NCI-H524 (cell line): ENCODE data around the gene SGMS2.

Experiments used
- DNase-seq, 2 experiments: peaks; one replicate each; lab custom pipeline; 2025; lab: John Stamatoyannopoulos, UW

SGMS2 gene

DNA sequence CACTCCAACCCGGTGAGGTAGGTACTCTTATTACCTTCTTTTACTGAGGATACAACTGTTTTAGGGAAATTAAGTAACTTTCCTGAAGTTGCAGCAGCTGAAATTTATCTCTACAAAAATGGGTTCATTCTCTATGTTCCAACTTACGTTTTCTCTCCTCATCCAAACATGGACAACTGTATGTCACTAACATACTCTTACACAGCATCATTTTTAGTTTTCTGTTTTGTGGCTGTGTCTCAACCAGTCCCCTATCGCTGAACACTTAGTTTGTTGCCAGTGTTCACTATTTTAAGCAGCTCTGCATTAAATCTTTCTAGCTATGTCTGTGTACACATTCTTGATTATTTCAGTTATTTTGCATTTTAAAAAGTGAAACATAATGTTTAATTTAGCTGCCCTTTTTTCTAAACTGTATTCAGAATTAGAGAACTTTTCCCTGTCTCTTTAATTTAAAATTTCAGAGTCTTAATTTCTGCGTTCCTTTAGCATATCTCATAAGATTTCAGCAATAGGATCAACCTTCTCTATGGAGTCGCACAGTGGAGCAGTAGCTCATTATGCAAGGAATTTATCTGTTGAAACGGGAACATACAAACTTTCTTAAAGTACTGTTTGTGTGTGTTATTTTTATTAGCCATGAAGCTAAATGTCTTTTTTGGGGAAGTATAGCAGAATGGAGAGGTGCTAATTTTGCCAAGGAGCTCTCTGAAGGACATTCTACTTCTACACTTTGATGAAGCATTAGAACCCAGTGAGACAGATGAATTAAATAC, 3.8 kb downstream of the SGMS2 start:
- DNase-seq = no peak

DNA sequence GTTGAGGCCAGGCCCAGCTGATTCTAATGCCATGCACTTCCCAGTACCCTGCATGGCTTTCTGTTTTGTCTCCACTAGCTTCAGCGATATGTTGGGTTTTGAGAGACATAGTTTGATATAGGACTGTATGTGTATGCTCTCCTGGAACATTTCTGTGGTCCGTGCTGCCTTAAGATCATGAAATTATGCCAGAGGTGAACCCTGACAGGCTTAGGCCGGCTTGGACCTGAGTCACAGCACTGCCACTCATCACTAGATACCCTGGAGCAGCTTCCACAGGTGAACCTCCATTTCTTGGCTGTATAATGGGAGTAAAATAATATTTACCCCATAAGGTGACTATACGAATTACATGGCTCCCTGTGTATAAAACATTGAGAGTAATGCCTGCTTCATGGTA, 6.4 kb downstream of the SGMS2 start:
- DNase-seq = no peak

DNA sequence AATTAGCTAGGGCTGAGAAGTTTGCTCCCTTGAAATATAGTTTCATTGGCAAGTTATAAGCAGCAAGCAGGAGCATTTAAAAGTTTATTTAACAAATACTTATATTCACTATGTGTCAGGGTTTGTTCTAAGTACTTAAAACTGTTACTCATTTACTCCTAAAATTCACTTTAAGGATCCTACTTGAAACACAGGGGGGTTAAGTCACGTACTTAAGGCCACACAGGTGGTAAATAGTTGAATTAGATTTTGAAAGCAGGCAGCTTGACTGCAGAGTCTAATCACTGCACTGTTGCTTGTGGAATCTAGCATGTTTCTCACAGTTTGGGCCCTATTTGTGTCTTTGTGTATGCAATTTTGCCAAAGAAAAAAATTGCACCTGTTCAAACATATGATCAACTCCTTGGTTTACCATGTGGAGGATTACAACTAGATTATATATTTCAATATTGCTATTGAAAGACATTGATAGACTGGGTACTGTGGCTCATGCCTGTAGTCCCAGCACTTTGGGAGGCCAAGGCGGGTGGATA, 7.6 kb downstream of the SGMS2 start:
- DNase-seq = no peak

DNA sequence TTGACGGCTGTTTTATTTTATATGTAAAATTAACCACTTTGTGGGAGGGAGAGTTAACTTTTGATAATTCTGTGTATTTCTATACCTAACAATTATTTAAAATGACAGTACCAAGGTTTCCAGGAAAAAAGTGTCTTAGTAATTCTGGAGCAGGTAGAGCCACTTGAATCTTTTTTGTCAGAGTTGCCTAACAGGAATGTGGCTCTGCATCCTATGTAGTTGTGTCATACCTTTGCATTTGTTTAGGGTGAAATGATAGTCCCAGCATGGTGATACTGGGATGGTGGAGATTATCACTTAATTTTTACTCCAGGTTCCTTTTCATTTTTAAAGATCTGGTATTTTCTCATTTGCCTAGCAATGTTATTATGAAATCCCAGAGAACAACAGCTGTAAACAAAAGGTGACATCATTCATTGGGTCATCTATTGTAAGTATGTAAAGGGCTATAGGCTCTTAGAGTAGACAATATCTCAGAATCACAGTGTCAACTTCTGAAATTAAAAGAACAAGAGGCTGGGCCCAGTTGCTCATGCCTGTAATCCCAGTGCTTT, 9.6 kb downstream of the SGMS2 start:
- no peak for DNase-seq

DNA sequence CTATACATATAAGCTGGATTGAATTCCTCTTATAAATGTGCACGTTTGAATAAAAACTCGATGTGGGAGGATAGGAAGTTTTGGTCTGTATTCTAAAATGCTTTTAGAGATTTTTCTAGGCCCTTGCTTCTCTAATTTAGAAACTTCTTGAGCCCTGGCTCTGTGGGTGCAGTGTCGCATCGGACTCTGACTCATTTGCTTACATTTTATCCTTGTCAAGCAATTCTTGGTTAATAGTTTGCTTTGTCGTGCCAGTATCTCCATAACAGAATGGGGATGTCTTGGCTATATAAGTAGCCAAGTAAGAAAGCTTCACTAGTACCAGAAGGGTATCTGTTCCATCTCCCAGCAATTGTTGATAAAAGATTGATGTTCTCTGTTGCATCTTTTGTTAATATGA, 10.7 kb downstream of the SGMS2 start:
- no peak for DNase-seq

GRCh38 chr4:107837317-107837716, 12.6 kb downstream of the SGMS2 start:
- no peak for DNase-seq

DNA sequence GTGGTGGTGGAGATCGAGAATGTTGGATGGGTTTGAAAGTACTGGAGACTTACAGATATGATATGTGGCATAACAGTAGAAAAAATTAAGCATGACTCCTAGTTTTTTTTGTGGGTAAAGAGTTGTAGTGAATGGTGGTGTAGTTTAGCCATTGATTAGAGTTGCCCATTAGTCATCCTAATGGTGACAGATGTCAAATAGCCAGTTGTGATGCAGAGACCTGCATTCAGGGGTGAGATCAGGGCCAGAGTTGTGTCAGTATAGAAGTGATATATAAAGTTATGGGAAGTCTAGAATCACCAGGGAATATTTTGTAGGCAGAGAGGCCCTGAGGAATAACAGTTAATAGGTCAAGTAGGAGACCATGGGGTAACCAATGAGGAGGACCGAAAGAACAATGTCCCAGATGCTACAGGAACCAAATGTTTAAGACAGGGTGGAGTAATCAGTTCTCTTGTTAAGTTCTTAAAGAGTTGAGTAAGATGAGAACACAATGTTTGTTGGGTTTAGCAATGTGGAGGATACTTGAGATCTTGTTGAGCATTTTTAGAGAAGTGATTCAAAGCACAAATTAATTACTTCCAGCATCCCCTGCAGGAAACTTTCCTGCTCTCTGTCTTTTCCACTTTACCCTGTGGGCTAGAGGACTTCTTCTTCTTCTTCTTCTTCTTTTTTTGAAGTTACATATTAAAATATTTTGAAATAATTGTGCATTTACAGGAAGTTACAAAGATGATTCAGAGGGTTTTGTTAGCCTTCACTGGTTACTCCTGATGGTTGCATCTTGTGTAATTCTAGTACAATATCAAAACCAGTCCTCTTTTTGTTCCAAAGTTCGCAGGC, 13.3 kb downstream of the SGMS2 start:
- DNase-seq = no peak

GRCh38 chr4:107838861-107839565, 14.3 kb downstream of the SGMS2 start:
- no peak for DNase-seq

DNA sequence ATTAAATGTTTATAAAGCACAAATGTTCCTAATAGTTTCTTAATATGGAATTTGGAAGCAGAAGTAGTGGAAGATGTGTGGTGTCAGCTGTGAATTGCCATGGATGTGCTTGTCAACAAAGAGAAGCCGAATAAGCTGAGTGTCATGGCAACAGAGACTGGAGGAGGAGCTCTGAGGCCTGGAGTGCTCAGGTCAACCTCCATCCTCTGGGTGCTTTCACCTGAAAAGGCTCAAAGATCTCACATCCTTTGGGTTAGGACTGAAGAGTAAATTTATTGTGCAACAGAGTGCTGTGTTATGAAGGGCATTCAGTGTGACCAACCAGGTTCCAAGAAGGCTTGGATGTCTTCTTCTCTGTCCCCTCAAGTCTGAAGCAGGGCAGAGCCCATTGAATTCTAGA, 18.7 kb downstream of the SGMS2 start:
- no peak for DNase-seq

DNA sequence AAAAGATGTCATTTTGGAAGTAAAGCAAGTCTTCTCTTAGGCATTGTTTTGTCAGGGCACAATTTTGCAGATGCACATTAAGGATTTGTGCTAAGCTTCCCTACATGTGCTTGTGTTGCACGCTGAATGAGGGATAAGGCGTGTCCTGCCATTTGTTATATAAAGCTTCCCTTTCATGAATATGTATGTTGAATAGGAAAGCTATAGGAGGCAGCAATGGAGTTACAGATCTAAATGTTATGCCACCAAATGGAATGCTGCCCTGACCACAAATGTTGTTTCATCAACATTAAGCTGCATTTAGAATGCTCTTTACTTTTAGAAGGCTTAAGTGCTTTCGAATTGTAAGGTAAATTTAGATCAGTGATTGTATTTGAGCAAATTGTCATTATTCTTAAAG, 20.9 kb downstream of the SGMS2 start:
- DNase-seq = no peak

GRCh38 chr4:107850438-107850837, 25.7 kb downstream of the SGMS2 start:
- DNase-seq = no peak

- DNase-seq = no peak
These were observed 29.0 kb downstream of the SGMS2 start for GRCh38 chr4:107853444-107854355.

- DNase-seq = no peak
These were observed 29.8 kb downstream of the SGMS2 start for GRCh38 chr4:107854356-107855022.

DNA sequence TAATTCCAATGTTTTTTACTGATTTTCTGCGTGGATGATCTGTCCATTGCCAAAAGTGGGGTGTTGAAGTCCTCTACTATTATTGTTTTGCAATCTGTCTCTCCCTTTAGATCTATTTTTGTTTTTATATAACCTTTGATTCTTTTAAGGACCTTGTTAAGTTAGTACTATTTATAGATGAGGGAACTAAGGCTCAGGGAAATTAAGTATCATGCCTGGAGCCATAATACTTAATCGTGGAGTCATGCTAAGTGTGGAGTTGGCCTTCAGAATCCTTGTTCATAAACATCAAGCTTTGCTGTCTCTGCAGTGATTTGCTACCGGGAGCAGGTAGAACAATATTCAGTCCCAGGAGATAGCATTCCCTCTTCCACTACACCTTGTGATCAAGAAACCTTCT, 31.0 kb downstream of the SGMS2 start:
- no peak for DNase-seq

DNA sequence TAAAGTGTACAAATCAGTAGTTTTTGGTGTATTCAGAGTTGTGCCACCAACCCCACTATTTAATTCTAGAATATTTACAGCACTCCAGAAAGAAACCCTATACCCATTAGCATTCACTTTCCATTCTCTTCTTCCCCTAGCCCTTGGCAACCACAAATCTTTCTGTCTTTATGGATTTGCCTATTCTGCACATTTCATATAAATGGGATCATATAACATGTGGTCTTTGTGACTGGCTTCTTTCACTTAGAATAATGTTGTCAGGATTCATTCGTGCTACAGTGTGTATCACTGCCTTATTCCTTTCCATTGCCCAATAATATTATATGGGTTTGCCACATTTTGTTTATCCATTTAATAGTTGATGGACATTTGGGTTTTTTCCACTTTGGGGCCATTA, 32.2 kb downstream of the SGMS2 start:
- no peak for DNase-seq

- no peak for DNase-seq
These were observed 33.0 kb downstream of the SGMS2 start for GRCh38 chr4:107857741-107858140.

DNA sequence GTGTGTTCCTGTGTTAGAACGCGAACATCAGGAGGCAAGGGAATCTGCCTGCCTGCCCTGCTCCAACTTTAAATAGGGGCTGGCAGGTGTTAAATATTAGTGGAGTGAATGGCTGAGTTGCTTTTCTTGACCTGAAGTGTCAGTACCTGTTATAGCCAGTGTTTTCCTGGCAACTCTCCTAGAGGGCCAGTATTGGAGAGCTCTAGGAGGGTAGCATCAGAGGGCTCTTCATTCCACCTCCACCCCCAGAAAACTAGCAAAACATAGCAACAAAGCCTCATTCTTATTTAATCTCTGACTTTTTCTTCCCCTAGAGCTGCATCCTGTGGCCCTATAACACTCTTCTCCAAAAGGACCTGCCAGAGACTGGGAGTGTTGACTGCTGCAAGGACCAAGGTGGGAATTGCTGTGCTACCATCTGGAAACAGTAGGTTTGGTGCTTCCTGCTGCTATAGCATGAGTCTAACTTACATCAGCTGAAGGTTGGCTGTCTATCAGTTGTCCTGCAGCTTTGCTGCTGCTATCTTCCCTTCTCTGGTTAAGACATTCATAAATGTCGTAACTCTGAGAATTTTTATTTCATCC, 33.5 kb downstream of the SGMS2 start:
- DNase-seq = no peak

DNA sequence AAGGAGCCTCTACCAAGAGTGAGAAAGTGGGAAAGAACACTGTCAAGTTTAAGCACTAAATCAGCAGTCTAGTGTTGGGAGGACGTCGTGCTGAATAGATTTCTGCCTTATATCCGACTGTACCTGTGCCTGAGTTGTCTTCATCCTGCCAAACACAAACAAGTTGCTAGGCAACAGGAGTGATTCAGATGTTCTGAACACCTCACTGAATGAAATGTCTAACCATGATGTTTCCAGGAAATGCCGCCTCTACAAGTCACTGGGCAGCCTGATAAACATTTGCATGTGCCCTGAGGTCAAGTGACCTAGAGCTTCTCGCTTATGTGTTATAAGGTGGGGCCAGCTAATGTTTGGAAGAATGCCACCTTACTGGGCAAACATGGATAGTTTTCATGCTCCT, 37.9 kb downstream of the SGMS2 start:
- DNase-seq = no peak

GRCh38 chr4:107863416-107863815, 38.7 kb downstream of the SGMS2 start:
- no peak for DNase-seq

DNA sequence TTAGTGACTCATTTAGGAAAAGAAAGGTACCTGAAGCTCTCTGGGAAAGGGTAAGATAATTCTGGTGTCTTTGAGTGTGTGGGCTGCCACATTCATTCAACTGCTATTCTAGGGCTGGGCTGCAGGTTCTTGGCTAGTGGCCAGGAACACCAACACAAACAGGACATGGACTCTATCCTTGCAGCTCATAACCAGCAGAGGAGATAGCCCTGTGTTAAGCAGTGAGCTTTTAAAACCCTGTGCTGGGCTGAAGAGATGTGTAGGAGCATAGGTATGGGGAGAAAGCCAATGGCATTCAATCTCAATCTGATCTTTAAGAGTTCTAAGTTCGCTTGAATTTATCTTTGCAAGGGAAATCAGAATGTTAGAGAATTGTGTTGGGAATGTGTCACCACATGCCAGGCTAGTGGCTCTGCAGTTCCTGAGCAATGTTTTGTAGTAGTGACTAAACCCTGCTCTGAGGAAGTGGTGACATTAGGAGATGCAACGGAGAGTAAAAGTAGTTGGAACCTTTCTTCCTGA, 39.2 kb downstream of the SGMS2 start:
- no peak for DNase-seq
